ENCODE data around the gene RXFP2. TPM values are rescaled to one million over a fixed set of nuclear protein-coding genes. Genes with fewer than 3 reads are reported as not detected.

RXFP2 gene
- total RNA-seq, 1 donor from 2014 or later, result not detected

DNA sequence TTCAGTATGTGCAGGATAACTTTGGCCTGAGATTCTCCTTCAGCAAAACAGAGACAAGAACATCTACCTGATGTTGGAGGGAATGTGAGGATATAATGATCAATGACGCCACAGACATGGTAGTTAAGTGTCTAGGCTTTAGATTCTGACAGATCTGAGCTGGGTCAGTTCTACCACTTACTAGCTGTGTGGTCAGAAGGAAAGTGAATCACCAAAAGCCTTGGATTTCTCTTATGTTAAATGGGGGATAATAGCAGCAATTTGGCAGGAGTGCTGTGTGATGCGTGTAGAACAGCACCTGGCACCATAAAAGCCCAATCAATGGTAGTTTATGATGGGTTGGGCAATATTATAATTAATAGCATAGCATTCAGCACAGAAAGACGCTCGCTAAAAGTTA, 41.7 kb downstream of the RXFP2 start:
- H3K27ac Mint-ChIP-seq (ENCODE audit: unreplicated experiment), result no peak overlapping the region

DNA sequence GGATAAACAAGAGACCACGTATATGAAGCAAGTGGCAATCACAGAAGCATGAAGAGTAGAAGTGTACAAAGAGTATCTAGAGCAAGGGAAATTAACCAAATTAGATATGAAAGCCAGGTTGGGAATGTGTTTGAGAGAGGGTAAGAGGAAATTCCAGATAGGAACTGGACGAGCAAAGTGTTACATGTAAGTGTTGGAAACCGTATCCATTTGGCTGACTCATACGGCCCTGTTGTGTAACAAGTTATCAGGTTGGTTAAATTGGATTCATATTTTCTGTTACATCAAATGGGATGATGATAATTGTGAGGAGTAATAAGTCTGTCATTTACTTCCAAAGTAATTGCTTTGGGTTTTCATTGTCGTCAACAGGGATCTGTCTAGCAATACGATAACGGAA, 46.7 kb downstream of the RXFP2 start:
- DNase-seq (ENCODE audit: low spot score), result no peak
- H3K36me3 Mint-ChIP-seq (ENCODE audit: low read depth), result no peaks in the 10 kb centered on the region
- H3K9me3 Mint-ChIP-seq (ENCODE audit: low read depth), result no peaks in the 10 kb centered on the region
- H3K27me3 Mint-ChIP-seq (ENCODE audit: low read depth), result peaks cover 16% of the 10 kb centered on the region
- no peak overlapping the region for H3K4me3 Mint-ChIP-seq (ENCODE audit: unreplicated experiment)
- no peak overlapping the region for H3K27ac Mint-ChIP-seq (ENCODE audit: unreplicated experiment)
- TF ChIP-seq, protein P1, sequence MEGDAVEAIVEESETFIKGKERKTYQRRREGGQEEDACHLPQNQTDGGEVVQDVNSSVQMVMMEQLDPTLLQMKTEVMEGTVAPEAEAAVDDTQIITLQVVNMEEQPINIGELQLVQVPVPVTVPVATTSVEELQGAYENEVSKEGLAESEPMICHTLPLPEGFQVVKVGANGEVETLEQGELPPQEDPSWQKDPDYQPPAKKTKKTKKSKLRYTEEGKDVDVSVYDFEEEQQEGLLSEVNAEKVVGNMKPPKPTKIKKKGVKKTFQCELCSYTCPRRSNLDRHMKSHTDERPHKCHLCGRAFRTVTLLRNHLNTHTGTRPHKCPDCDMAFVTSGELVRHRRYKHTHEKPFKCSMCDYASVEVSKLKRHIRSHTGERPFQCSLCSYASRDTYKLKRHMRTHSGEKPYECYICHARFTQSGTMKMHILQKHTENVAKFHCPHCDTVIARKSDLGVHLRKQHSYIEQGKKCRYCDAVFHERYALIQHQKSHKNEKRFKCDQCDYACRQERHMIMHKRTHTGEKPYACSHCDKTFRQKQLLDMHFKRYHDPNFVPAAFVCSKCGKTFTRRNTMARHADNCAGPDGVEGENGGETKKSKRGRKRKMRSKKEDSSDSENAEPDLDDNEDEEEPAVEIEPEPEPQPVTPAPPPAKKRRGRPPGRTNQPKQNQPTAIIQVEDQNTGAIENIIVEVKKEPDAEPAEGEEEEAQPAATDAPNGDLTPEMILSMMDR (IDR thresholded peaks at IDR 0.05), result no peak
- peaks cover 7% of the 10 kb centered on the region for H3K4me1 Mint-ChIP-seq (ENCODE audit: low read depth)

More for the DNA sequence above, 41.7 kb downstream of the RXFP2 start:
- Mint-ChIP-seq H3K9me3 (ENCODE audit: low read depth) (no peaks in the 10 kb centered on the region), H3K4me3 (ENCODE audit: unreplicated experiment) (no peak overlapping the region), H3K27me3 (ENCODE audit: low read depth) (peaks cover 20% of the 10 kb centered on the region), H3K36me3 (ENCODE audit: low read depth) (no peaks in the 10 kb centered on the region), H3K4me1 (ENCODE audit: low read depth) (peaks cover 6% of the 10 kb centered on the region)
- TF ChIP-seq, protein P1 (IDR thresholded peaks at IDR 0.05), result no peak
- no peak for DNase-seq (ENCODE audit: low spot score)

DNA sequence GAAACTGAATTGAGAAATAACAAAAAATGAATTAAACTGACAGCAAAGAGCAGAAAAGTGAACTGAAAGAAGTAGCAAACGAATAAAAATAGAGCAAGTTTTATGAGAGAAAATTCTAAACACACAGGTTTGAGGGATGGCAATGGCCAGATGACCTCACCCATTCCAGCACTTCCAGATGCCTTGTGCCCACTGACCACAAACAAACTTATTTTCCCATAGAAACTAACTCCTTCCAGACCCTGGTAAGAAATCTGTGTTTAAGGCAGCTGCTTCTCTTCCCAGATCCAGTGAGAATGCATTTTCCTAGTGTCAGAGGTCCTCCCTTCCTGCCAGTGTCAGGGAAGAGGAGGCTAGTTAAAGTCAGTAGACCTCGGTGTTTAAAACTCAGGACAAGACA, 51.7 kb downstream of the RXFP2 start:
- Mint-ChIP-seq H3K36me3 (ENCODE audit: low read depth) (no peaks in the 10 kb centered on the region), H3K27ac (ENCODE audit: unreplicated experiment) (no peak overlapping the region), H3K4me1 (ENCODE audit: low read depth) (peaks cover 17% of the 10 kb centered on the region), H3K27me3 (ENCODE audit: low read depth) (peaks cover 2% of the 10 kb centered on the region), H3K4me3 (ENCODE audit: unreplicated experiment) (no peak overlapping the region), H3K9me3 (ENCODE audit: low read depth) (no peaks in the 10 kb centered on the region)
- TF ChIP-seq, protein P1 (IDR thresholded peaks at IDR 0.05), result no peak
- no peak for DNase-seq (ENCODE audit: low spot score)

DNA sequence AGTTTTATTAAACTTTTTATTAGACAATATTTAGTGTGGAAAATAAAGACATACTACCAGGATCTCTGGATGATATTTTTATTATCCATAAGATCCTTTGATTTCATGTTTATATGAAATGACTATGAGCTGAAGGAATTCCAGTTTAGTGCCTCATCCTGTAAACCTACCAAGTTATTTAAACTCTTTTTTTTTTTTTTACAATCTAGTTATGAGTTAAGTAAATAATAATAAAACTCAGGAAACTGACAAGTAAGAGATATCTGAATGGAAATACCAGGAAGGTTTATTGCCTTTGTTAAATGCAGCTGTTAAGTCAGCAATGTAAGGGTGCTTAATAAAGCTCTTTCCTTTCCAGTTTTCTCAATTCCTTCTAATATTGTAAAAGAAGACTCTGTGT, 53.9 kb downstream of the RXFP2 start:
- no peak overlapping the region for H3K4me3 Mint-ChIP-seq (ENCODE audit: unreplicated experiment)
- DNase-seq (ENCODE audit: low spot score), result no peak
- no peaks in the 10 kb centered on the region for H3K27me3 Mint-ChIP-seq (ENCODE audit: low read depth)
- H3K27ac Mint-ChIP-seq (ENCODE audit: unreplicated experiment), result no peak overlapping the region
- H3K9me3 Mint-ChIP-seq (ENCODE audit: low read depth), result no peaks in the 10 kb centered on the region
- TF ChIP-seq, protein P1 (IDR thresholded peaks at IDR 0.05), result no peak
- H3K36me3 Mint-ChIP-seq (ENCODE audit: low read depth), result no peaks in the 10 kb centered on the region
- H3K4me1 Mint-ChIP-seq (ENCODE audit: low read depth), result peaks cover 21% of the 10 kb centered on the region

DNA sequence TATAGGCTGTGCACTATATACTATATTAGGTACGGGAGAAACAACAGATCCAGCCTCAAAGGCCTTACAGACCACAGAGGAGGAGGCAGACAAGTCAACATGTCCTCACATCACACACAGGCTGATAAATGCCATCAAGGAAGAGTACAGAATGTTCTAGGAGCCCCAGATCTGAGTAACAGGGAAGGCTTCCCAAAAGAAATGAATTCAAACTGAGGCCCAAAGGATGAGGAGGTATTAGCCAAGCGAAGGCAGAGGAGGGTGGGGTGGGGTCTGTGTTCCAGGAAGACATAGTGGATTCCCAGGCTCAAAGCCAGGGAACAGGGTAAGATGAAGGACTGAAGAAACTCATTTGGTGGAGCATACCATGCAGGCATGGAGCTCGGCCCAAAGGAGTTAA, 55.1 kb downstream of the RXFP2 start:
- no peaks in the 10 kb centered on the region for H3K9me3 Mint-ChIP-seq (ENCODE audit: low read depth)
- H3K27ac Mint-ChIP-seq (ENCODE audit: unreplicated experiment), result no peak overlapping the region
- no peak overlapping the region for H3K4me3 Mint-ChIP-seq (ENCODE audit: unreplicated experiment)
- TF ChIP-seq, protein P1 (IDR thresholded peaks at IDR 0.05), result no peak
- peaks cover 21% of the 10 kb centered on the region for H3K4me1 Mint-ChIP-seq (ENCODE audit: low read depth)
- DNase-seq (ENCODE audit: low spot score), result no peak
- H3K36me3 Mint-ChIP-seq (ENCODE audit: low read depth), result no peaks in the 10 kb centered on the region
- H3K27me3 Mint-ChIP-seq (ENCODE audit: low read depth), result no peaks in the 10 kb centered on the region

All from chondrocyte (in vitro differentiated cells).